AG04449 (cell line): Measurements from ENCODE around the gene RHBDL1.
A peak's percentile ranks its signal among the peaks of the same experiment; 100 is the strongest.

ENCODE experiments used
- CTCF ChIA-PET: fragments of 350-600 bp; formaldehyde crosslinking; extraction: SDS; loops from one replicate; lab custom pipeline; 2021; ENCODE audit warnings: antibody characterized with exemption; lab: Yijun Ruan, JAX
- POLR2A ChIA-PET: fragments of 400-600, 350-600 bp; formaldehyde crosslinking; extraction: SDS; loops from one replicate; lab custom pipeline; 2020; ENCODE audit warnings: antibody characterized with exemption, inconsistent platforms; lab: Yijun Ruan, JAX
- DNase-seq: peaks from one replicate; pipeline ENCODE4 v3.0.0-alpha.2; 2010; ENCODE audit warnings: low read depth, low spot score
- H3K4me3 ChIP-seq: 2 replicates; pipeline ENCODE4 v1.5.1; 2011; ENCODE audit warnings: low read depth, mild to moderate bottlenecking, control low read depth, low read length
- TF ChIP-seq, protein P1 (sequence below): IDR thresholded peaks from one replicate; pipeline ENCODE4 v1.5.1; 2011; ENCODE audit warnings: mild to moderate bottlenecking, moderate library complexity, low read length, control low read depth, inconsistent platforms; ENCODE audit not compliant: insufficient read depth; ENCODE audit errors: missing control alignments

RHBDL1 gene

DNA sequence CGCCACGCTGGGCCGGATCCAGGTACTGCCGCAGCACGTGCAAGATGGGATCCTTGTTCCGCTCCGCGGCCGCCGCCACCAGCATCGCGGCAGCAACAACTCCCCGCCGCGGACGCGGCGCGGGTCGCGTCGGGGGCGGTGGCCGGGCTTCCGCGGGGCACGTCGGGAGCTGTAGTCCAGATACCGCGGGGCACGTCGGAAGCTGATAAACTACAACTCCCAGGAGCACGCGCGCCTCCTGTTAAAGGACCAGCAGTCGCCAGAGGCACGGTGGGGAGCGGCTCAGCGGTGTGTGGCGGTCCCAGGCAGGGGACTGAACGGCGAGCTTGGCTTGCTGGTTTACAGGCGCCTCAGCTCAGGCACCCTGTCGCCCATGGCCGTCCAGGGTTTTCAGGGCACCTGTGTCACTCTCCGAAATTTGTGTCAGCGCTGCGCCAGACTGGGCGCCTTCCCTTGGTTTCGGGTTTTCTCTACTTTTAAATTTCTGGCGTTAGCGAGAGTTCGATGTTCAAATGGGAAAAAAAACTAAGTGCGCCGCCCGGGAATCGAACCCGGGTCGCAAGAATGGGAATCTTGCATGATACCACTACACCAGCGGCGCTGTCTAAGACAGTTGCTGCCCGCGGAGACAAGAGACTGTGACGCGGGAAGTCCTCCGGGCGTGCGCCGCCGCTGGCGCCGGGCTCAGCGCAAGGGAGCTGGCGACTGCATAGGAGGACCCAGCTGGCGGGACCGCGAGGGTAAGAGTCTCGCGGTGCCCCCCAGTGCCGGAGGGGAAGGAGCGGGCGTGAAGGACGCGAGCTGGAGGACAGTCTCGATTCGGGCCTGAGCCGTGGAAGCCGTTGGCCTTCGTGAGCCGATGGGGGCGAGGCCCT is 39.0 kb upstream of the RHBDL1 start, which contains the start of gene METTL26:
Gene METTL26 (minus strand): TSS at position 100 of the 875 bp plus-strand sequence. CDS start 15 bp downstream, at position 85.
- POLR2A ChIA-PET: interaction anchor here (0.6 to 1.5 kb wide), 7 partner anchors 9 to 109 kb away, joined by 3 to 5 read pairs (median 3); partner anchors contain the start of genes CAPN15 and WDR90
- peak; percentile 52 for DNase-seq
- CTCF ChIA-PET: interaction anchor here (0.9 to 1.6 kb wide), 3 partner anchors 12 to 31 kb away, joined by 3 to 5 read pairs (median 3); no protein-coding TSS in a partner anchor

DNA sequence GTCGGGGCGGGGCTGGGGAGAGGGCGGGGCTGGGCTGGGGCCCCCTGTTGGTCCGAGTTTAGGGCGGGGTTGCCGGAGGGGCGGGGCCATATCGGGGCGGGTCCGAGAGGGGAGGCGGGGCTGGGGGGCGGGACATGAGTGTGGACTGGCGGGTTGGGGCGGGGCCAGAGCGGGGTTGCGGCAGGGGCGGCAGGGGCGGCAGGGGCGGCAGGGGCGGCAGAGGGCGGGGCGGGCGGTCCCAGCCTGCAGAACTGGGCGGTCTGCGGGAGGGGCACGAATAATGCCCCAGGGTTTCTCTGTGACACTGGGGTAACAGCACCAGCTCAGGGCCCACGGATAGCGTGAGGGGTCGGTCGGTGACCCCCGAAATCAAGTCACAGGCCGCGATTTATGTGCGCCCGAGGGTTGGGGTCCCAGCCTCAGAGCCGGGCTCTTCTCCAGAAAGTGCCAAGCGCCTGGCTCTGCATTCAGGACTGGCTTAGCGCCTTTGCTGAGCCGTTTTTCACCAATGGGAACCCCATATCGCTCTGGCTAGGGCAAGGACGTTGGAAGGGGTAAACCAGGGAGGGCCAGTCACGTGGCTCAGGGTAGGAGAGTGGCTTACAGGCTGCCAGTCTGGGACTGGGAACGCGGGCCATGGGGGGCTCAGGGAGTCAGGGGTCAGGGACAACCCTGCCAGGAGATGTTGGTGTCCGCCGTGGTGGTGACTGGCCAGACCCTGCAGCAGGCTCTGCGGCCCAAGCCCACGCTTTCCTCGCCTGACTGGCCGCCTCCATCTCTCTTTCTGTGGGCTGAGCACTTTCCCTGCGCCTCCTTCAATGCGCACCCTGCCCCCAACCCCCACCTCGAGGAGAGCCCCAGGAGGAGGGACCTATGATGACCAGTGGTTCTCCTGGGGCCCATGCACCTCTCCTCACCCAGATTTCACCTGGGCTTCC is 38.1 kb upstream of the RHBDL1 start:
- TF ChIP-seq, protein P1, sequence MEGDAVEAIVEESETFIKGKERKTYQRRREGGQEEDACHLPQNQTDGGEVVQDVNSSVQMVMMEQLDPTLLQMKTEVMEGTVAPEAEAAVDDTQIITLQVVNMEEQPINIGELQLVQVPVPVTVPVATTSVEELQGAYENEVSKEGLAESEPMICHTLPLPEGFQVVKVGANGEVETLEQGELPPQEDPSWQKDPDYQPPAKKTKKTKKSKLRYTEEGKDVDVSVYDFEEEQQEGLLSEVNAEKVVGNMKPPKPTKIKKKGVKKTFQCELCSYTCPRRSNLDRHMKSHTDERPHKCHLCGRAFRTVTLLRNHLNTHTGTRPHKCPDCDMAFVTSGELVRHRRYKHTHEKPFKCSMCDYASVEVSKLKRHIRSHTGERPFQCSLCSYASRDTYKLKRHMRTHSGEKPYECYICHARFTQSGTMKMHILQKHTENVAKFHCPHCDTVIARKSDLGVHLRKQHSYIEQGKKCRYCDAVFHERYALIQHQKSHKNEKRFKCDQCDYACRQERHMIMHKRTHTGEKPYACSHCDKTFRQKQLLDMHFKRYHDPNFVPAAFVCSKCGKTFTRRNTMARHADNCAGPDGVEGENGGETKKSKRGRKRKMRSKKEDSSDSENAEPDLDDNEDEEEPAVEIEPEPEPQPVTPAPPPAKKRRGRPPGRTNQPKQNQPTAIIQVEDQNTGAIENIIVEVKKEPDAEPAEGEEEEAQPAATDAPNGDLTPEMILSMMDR: no peak
- ChIA-PET POLR2A (interaction anchor here (0.6 to 1.5 kb wide), 5 partner anchors 10 to 110 kb away, joined by 3 to 5 read pairs (median 4); partner anchors contain the start of genes CAPN15 and WDR90), CTCF (interaction anchor here (0.9 to 1.6 kb wide), 3 partner anchors 11 to 30 kb away, joined by 3 to 5 read pairs (median 3); no protein-coding TSS in a partner anchor)
- H3K4me3 ChIP-seq: peak overlapping the region; percentile 92
- DNase-seq: no peak

More for the DNA sequence above, 39.0 kb upstream of the RHBDL1 start, which contains the start of gene METTL26:
- H3K4me3 ChIP-seq: peak within 1 kb of the TSS; percentile 92
- TF ChIP-seq, protein P1: no peak

DNA sequence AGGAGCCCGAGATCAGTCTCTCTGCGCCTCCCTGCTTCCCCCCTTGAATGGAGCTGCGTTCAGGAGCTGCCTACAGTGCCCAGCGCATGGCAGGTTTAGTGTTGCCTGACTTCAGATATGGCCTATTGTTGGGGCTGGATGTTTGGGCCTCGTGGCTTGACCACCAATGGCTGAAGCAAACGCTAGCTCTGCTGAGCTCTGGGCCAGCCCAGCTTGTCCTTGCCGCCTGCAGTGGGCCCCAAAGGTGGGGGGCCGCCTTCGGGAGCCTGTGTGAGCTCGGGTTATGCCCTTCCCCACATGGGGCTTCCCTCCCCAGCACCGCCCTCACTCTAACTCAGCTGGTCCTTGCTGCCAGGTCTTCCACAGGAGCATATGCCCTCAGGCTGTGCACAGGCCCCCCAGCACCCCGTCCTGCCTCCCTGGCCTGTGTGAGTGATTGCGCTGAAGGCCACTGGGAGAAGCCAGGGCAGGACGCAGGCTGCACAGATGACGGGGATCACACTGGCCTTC is 37.4 kb upstream of the RHBDL1 start:
- TF ChIP-seq, protein P1: no peak
- ChIA-PET POLR2A (no interaction called here), CTCF (interaction anchor here (1.2 to 1.5 kb wide), 2 partner anchors 10 to 30 kb away, joined by 4 to 8 read pairs; partner anchors contain the start of gene RHOT2)
- H3K4me3 ChIP-seq: no peak overlapping the region
- no peak for DNase-seq

DNA sequence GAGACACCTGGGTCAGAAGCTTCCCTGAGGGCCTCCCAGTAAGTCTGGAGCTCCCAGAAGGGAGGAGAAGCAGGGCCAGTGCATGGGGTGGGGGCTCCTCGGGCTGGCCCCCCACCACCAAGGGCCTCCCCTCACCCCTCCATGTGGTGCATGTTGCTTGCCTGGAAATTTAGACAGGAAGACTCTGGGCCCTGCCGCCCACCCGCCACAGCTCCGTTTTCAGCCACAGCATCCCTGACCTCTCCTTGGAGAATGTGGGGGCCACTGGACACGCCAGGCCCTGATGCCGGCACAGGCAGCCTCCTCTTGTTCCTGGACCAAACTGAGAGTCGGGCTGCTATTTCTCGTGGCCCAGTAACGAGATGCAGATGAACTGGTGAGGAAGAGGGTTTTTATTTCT is 36.6 kb upstream of the RHBDL1 start:
- CTCF ChIA-PET: interaction anchor here (0.8 to 1.5 kb wide), 3 partner anchors 9 to 29 kb away, joined by 3 to 8 read pairs (median 4); partner anchors contain the start of gene RHOT2
- DNase-seq: no peak
- H3K4me3 ChIP-seq: no peak overlapping the region
- POLR2A ChIA-PET: no interaction called here
- TF ChIP-seq, protein P1: no peak

DNA sequence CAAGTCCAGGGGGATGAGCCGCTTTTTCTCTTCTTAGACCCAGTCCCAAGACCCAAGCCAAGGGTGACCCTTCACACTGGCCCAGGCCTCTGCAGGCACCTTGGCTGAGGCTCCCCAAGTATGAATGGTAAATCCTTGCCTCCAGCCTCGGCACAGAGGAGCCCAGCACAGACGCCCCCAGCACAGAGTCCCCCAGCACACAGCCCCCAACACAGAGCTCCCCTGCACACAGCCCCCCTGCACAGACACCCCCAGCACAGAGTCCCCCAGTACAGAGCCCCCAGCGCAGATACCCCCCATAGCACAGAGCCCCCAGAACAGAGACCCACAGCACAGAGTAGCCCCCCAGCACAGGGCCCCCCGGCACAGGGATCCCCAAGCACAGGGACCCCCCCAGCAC is 34.9 kb upstream of the RHBDL1 start:
- H3K4me3 ChIP-seq: peak overlapping the region; percentile 84
- CTCF ChIA-PET: no interaction called here
- no peak for DNase-seq
- POLR2A ChIA-PET: no interaction called here
- TF ChIP-seq, protein P1: no peak
